Stimulated activated CD8-positive, alpha-beta memory T cell treated with anti-CD3 and anti-CD28 coated beads, Interleukin-4, amount 100 ng/mL, for 24 hours (primary cell): ENCODE data around the gene JAKMIP1.
"Not testable (repeated sequence)": the region's sequence is repeated elsewhere in the genome, so short reads cannot be mapped to it uniquely, and the experiment has no call there.

Source experiments
- DNase-seq: peaks from one replicate; pipeline ENCODE4 v3.0.0-alpha.2; 2020; ENCODE audit warnings: low read depth

The JAKMIP1 gene

GRCh38 chr4:6143603-6144181, 56.7 kb downstream of the JAKMIP1 start:
- DNase-seq: no peak

GRCh38 chr4:6142935-6143602, 57.3 kb downstream of the JAKMIP1 start:
- DNase-seq: no peak

DNA sequence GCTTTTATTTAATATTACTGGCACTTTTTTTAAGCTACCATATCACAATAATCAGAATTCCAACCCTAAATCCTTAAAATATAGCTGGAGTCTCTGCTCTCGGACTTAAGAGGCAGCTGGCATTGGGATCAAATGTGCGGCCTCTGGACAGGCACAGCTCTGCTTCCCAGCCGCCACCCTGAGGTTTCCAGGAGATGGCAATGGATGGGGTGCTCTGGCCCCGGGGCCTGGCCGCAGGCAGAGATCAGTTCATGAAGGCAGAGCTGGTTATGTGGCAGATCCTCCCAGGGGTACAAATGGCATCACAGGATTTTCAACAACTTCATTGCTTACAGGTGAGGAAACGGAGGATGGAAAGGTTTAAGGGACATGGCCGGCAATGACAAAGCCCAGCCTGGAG, 57.8 kb downstream of the JAKMIP1 start:
- DNase-seq: no peak

DNA sequence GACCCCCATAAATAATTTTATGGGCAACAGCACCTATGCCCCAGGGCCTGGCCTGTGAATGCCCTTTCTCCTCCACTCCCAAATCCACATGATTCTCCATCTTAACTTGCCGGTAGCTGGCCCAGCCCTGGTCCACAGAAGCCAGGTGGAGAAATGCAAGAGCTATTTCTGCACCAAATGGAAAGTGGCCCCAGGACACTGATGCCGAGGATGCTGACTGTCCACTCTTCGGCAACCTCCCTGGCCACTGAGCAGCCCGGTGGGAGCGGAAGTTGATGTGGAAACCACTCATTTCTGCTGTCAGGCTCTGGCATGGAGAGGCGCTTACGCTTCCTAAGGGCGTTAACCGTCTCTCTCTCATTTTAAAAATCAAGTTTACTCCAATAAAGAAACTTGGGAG, 58.8 kb downstream of the JAKMIP1 start:
- no peak for DNase-seq

DNA sequence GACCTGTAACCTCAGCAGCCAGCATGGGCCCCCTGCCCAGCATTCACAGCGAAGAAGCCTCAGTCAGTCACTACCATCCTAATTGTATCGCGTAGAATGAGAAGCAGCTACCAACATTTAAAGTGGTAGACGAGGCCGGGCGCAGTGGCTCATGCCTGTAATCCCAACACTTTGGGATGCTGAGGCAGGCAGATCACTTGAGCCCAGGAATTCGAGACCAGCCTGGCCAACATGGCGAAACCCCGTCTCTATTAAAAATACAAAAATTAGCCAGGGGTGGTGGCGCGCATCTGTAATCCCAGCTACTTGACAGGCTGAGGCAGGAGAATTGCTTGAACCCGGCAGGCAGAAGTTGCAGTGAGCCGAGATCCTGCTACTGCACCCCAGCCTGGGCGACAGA, 59.3 kb downstream of the JAKMIP1 start:
- not testable (repeated sequence) for DNase-seq

DNA sequence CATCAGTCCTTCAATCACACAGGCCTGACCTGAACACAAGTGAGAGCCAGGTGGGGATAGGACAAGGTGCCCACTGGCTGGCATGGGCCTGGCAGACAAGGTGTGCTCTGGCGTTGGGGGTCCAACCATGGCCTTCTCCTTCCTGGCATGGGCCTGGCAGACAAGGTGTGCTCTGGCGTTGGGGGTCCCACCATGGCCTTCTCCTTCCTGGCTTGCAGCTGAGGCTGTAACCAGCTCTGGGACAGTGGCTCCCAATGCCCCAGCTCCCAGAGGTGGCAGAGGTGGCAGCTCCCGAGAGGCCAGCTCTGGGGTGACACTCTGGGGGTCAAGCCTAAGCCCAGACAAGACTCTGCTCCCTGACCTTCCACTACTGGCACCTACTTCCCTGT, 62.6 kb downstream of the JAKMIP1 start:
- DNase-seq: no peak

DNA sequence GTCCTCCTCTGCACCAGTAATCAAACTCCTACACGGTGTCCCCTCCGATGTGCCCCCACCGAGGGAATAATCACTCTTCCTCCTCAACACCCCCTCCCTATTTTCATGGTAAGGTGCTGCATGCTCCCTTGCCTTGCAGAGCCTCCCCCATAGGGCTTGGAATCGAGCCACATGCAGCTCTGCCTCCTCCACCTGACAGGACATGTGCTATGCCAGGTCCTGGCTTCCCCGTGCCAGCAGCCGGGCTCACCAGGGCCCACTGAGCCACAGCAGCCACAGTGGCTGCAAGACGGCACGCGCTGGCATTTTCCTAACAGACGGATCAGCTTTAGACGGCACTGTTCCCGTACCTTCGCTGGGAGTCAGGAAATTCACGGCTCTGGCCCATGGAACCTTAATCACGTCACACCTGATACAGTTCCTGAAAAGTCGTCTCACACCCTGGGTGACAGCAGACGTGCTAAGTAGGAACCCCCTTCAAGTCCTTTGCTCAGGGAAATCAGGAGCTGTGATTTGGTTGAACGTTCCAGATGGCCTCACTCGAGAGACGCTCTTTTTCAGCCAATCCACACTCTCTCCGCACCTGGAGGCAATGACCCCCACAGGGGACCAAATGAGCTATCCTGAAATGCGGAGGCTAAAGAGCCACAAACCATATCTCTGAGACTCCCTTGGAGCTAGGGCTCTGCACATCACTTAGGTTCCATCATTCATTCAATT, 63.2 kb downstream of the JAKMIP1 start:
- DNase-seq: no peak

DNA sequence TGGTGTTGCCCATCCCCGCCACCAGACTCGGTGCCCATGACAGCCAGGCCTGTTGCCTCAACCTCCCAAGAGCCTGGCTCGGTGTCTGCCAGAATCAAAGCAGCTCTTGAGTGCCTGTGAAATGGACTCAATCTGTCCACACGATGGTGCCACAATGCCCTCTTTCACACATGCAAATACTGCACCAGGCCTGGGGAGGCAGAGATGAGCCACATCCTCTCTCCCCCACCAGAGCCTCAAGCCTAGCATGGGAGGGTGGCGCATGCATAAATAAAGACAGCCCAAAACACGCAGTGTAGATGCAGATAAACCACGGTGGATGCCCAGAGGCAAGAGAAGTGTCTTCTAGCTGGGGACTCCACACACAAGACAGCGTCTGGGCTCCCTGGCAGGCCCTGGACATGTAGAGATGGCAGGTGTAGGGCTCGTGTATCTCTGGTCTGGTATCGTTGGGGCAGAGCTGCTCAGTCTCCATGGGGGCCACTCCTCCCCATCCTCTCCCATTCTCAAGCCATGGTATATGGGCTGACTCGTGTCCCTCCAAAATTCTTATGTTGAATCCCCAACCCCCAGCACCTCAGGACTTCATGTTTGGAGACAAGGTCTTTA, 65.6 kb downstream of the JAKMIP1 start:
- DNase-seq: peak; percentile 15

DNA sequence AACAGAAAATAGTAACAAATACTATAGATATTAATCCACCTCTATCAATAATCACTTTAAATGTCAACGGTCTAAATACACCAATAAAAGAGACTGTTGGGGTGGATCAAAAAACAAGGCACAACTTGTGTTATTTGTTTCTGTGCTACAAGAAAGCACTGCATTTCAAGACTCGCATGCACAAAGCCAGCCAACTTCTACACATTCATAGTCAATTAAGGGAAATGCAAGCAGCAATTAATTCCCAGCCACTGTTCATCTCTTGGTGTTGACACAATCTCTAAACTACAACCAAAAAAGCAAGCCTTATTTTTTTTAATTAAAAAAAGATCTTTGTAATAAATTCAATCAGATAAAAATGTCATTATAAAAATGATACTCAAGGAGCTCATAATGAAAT, 67.6 kb downstream of the JAKMIP1 start:
- no peak for DNase-seq

DNA sequence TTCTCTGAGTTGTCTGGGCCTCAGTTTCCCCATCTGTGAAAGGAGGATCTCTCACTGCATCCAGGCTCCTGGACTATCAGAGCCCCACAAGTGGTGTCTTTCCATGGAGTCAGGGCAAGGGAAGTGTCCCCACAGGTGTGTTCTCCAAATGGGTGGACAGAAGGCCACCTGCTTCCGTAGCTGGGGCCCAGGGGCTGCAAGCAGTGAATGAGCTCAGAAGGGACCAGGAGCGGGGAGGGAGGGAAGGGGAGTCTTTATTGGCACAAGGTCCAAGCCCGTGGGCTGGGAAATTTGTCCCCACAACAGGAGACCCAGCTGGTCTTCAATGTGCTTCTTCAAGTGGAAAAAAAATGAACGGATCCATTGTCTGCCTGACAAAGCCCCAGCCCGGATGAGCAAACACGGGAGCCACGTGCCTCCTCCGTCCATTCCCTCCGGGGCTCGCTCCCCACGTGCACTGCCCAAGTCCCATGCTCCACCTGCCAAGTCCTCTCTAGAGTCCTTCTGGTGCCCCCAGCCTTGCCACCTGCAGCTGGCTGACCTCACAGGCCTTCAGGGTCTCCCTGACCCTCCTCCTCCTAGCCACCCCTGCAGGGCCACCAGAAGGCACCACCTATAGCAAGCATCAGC, 72.0 kb downstream of the JAKMIP1 start:
- no peak for DNase-seq

DNA sequence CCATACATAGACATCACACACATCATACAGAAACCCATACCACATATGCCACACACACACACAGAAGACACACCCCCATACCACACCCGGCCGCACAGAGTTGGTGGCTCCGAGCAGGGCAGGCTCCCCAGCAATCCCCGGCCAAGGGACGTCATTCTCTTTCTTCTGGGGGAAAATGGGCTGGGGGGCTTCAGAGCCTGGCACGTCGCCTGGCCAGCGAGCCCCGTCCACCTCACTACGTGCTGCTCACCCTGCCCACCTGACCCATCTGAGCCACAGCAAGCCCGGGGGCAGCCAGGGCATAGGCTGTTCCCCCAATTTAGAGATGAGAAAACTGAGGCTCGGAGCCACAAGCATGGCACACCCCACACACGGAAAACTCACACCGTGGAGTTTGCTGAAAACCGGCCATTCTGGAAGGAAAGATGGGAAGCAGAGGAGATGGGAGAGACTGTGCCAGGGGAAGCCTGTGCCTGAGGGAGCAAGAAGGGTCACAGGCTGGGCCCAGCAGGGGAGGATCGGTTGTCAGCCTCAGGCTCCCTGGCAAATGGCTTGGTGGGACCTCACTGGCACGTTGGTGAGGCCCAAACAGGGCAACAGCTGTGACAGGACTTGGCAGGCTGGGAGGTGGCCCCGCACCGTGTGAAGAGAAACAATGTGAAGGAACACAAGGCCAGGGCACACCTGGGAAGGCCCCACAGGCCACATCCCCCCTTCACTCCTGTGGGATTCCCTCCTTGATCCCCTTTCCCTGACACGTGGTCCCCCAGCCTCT, 73.2 kb downstream of the JAKMIP1 start:
- DNase-seq: no peak

DNA sequence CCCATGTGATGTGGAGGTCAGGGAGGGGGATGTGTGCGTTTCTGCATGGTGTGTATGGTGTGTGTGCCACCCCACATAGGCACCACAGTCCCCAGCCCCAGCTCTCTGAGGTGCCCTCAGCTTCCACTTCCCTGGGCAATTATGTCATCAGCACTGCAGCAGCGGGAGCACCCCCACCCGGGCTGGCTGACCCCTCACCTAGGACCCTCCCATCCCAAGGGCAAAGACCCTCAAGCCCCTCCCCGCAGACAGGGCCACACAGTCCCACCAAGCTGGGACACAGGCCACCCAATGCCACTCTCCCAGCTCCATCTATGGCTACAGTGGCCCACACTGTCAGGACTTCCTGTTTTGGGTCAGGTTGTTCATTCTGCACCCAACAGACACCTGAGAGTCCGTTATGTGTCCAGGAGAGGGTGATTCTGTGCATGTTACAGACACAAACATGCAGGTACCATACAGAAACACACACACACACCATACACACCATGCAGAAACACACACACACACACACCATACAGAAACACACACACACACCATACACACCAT, 75.2 kb downstream of the JAKMIP1 start:
- no peak for DNase-seq

GRCh38 chr4:6124386-6125102, 75.8 kb downstream of the JAKMIP1 start:
- DNase-seq: no peak

GRCh38 chr4:6123976-6124375, 76.4 kb downstream of the JAKMIP1 start:
- DNase-seq: no peak

- no peak for DNase-seq
Measured at GRCh38 chr4:6123541-6123940, 76.8 kb downstream of the JAKMIP1 start.

- no peak for DNase-seq
Measured at GRCh38 chr4:6123116-6123515, 77.2 kb downstream of the JAKMIP1 start.

DNA sequence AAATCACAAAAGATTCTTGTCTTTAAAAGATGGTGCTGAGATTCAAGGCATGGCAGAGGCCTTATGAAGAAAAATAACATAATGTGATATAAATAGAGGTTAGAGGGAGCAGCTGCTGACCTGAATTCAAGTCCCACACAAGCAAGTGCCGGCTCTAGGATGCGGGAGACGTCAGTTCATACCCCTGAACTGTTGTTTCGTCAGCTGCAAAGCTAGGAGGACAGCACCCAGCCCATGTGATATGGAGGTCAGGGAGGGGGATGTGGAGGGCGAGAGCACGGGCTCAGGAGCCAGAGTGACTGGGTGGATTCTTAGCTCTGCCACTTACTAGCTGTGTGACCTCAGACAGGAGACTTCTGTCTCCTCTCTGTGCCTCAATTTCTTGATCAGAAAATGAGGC, 77.9 kb downstream of the JAKMIP1 start:
- no peak for DNase-seq

GRCh38 chr4:6121941-6122340, 78.4 kb downstream of the JAKMIP1 start:
- DNase-seq: no peak

GRCh38 chr4:6121276-6121850, 79.0 kb downstream of the JAKMIP1 start:
- no peak for DNase-seq

GRCh38 chr4:6120361-6120760, 80.0 kb downstream of the JAKMIP1 start:
- no peak for DNase-seq
